Activated naive CD8-positive, alpha-beta T cell (primary cell): ENCODE results near the gene OCIAD2.
"Not testable (repeated sequence)": the region's sequence is repeated elsewhere in the genome, so short reads cannot be mapped to it uniquely, and the experiment has no call there.

Experiments
- H3K27ac Mint-ChIP-seq: one replicate; pipeline ENCODE4 v1.8.0; 2021; ENCODE audit warnings: mixed read lengths
- H3K27me3 Mint-ChIP-seq: one replicate; pipeline ENCODE4 v1.8.0; 2021; ENCODE audit warnings: mixed read lengths
- H3K36me3 Mint-ChIP-seq: one replicate; pipeline ENCODE4 v1.8.0; 2021; ENCODE audit warnings: mixed read lengths
- H3K4me1 Mint-ChIP-seq: one replicate; pipeline ENCODE4 v1.8.0; 2021; ENCODE audit warnings: low read depth, mixed read lengths
- H3K4me3 Mint-ChIP-seq: one replicate; pipeline ENCODE4 v1.8.0; 2021; ENCODE audit warnings: mild to moderate bottlenecking, mixed read lengths
- H3K9me3 Mint-ChIP-seq: one replicate; pipeline ENCODE4 v1.8.0; 2021; ENCODE audit warnings: low read depth, mixed read lengths

OCIAD2 gene

GRCh38 chr4:48853604-48854394 lies 52.8 kb downstream of the OCIAD2 start:
- peaks cover 7% of the 10 kb centered on the region for H3K36me3 Mint-ChIP-seq
- no peaks in the 10 kb centered on the region for H3K9me3 Mint-ChIP-seq
- no peak overlapping the region for H3K4me3 Mint-ChIP-seq
- H3K4me1 Mint-ChIP-seq = peaks cover 25% of the 10 kb centered on the region
- no peaks in the 10 kb centered on the region for H3K27me3 Mint-ChIP-seq
- H3K27ac Mint-ChIP-seq = no peak overlapping the region

- H3K27me3 Mint-ChIP-seq = no peaks in the 10 kb centered on the region
- H3K9me3 Mint-ChIP-seq = no peaks in the 10 kb centered on the region
- no peak overlapping the region for H3K4me3 Mint-ChIP-seq
- H3K36me3 Mint-ChIP-seq = peaks cover 9% of the 10 kb centered on the region
- H3K27ac Mint-ChIP-seq = peak overlapping the region; percentile 81
- peaks cover 30% of the 10 kb centered on the region for H3K4me1 Mint-ChIP-seq
Observed at GRCh38 chr4:48851651-48852050, 54.9 kb downstream of the OCIAD2 start.

- H3K36me3 Mint-ChIP-seq = peaks cover 26% of the 10 kb centered on the region
- not testable (repeated sequence) for H3K4me3 Mint-ChIP-seq, H3K27me3 Mint-ChIP-seq, H3K27ac Mint-ChIP-seq, H3K9me3 Mint-ChIP-seq
- H3K4me1 Mint-ChIP-seq = peaks cover 33% of the 10 kb centered on the region
Observed at GRCh38 chr4:48848799-48849198, 57.8 kb downstream of the OCIAD2 start.

- Mint-ChIP-seq H3K4me3 (no peak overlapping the region), H3K27me3 (no peaks in the 10 kb centered on the region), H3K27ac (no peak overlapping the region), H3K9me3 (no peaks in the 10 kb centered on the region), H3K4me1 (peaks cover 29% of the 10 kb centered on the region), H3K36me3 (peaks cover 26% of the 10 kb centered on the region)
Observed at GRCh38 chr4:48844843-48845242, 61.7 kb downstream of the OCIAD2 start.

GRCh38 chr4:48841045-48841827 lies 65.3 kb downstream of the OCIAD2 start:
- Mint-ChIP-seq H3K27me3 (no peaks in the 10 kb centered on the region), H3K36me3 (peaks cover 20% of the 10 kb centered on the region), H3K4me1 (peaks cover 31% of the 10 kb centered on the region), H3K9me3 (no peaks in the 10 kb centered on the region), H3K4me3 (no peak overlapping the region), H3K27ac (no peak overlapping the region)

- H3K27ac Mint-ChIP-seq = peak overlapping the region; percentile 35
- no peaks in the 10 kb centered on the region for H3K27me3 Mint-ChIP-seq
- H3K9me3 Mint-ChIP-seq = no peaks in the 10 kb centered on the region
- H3K36me3 Mint-ChIP-seq = peaks cover 13% of the 10 kb centered on the region
- peaks cover 46% of the 10 kb centered on the region for H3K4me1 Mint-ChIP-seq
- no peak overlapping the region for H3K4me3 Mint-ChIP-seq
Observed at GRCh38 chr4:48836658-48837057, 69.9 kb downstream of the OCIAD2 start.
